GM19467 (cell line): ENCODE measurements around the gene EAF1.
"Not testable (repeated sequence)": the region's sequence is repeated elsewhere in the genome, so short reads cannot be mapped to it uniquely, and the experiment has no call there.

Experiments used
- ATAC-seq: cut with Tn5 transposase; IDR thresholded peaks from one replicate; pipeline ENCODE4 v1.9.1; 2021; ENCODE audit warnings: mild to moderate bottlenecking, moderate library complexity; ENCODE audit not compliant: unreplicated experiment

The EAF1 gene

DNA sequence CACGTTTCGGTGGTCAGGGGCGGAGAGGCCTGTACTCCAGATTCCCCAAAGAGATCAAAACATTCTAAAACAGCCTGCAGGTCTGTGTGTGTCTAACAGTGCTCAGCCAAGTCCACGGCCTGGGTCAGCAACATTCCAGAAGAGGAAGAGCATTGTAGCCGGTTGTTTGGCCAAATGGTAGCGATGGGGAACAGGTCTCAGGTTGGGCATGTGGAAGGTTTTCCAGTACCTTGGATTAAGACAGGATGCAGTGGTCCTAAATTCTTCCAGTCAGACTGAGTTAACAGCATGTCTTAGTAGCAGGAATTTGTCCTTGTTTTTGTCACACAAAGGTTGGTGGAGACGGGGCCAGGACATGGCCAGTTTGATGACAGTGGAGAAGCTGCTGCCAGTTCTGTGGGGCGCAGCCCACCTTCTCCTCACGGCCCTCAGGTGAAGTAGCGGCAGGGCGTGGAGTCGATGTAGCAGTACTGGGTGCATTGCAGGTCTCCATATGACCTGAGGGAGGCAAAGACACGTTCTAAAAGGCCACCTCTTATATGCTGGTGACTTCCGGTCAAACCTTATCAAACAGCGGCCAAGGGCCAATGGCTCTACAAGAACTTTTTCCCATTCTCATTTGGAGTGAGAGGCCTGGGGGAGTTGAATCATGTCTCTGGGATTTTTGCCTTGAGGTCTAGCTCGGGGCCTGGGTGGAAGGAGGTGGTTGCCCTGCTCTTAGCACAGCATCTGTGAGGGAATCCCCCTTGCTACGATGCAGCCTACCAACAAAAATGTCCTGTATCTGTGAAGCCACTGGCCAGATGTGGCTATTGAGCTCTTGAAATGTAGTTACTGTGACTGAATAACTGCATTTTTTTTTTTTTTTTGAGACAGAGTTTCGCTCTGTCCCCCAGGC, 24.1 kb downstream of the EAF1 start:
- no peak for ATAC-seq

DNA sequence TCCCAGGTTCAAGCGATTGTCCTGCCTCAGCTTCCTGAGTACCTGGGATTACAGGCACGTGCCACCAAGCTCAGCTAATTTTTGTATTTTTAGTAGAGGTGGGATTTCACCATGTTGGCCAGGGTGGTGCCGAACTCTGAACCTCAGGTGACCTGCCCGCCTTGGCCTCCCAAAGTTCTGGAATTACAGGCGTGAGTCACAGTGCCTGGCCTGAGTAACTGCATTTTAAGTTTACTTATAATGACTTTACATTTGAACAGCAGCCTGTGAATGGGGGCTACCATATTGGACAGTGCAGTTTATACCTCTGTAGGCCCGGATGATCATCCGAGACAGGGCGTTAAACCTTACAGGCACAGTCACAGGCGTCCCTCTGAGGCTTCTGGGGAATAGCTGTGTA, 24.8 kb downstream of the EAF1 start:
- ATAC-seq: no peak

- ATAC-seq: no peak
Observed at GRCh38 chr3:15452961-15453360, 25.6 kb downstream of the EAF1 start.

GRCh38 chr3:15453501-15453900, 26.1 kb downstream of the EAF1 start:
- ATAC-seq: no peak

GRCh38 chr3:15453991-15454625, 26.7 kb downstream of the EAF1 start:
- no peak for ATAC-seq

- no peak for ATAC-seq
Observed at GRCh38 chr3:15454965-15455364, 27.6 kb downstream of the EAF1 start.

DNA sequence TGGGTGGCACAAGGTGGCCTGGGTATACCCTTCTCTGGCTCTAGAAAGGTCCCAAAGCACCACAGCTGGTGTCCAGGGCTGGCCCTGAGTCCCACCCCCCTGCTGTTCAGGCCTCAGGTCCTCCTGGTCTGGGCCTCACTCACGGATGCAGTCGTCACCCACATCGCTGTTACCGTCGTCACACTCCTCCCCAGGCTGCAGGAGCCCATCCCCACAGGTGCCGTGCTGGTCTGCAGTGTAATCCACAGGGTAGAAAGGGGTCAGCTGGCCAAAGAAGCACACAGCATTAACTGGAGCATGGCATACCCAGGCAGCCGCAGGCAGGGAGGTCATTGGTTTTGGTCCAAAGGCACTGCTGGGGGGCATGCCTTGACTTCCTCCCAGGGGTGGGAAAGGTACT, 28.4 kb downstream of the EAF1 start:
- ATAC-seq: no peak

- no peak for ATAC-seq
Observed at GRCh38 chr3:15456321-15456720, 28.9 kb downstream of the EAF1 start.

- ATAC-seq: not testable (repeated sequence)
Observed at GRCh38 chr3:15456915-15457314, 29.5 kb downstream of the EAF1 start.

DNA sequence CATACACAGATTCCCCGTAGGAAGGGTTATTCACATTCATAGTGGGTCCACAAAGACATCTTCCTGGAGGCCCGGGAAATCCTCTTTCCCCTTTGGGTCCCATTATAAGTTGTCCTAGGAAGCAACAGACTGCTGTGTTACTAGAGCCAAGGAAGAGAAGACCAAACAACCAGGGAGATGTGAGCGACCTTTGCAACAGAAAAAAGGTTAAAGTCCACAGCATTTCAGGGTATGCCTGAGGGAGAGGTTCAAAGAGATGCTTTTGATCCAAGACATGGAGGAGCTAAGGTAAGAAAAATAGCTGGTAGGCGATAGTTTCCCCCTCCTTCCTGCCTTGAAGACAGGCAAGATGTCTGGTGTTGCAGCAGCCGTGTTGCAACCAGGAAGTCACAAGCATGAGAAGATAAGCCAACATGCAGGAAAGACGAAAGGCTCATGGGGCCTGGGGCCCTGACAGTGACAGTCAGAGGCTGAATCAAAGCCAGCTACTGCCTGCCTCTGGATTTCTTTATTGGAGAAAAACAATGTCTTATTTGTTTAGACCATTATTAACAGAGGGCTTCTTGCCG, 30.9 kb downstream of the EAF1 start:
- ATAC-seq: no peak

- no peak for ATAC-seq
Observed at GRCh38 chr3:15460891-15461531, 33.6 kb downstream of the EAF1 start.

DNA sequence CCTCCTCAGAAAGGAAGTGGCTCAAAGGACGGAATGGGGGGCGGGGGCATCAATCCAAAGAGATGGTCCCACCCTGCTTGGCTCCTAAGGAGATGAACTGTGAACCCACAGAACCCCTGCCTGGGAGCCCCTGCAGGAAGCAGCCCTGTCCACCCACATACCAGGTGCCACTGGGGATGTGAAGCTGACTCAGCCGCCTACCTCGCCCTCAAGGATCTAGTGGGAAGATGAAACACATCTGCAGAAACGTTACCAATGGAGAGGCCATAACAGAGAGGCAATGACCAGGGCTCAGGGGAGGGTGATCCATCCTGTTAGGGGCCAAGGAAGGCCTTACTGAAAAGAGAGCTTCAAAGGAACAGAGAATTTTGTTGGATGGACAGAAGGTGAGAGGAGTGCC, 35.1 kb downstream of the EAF1 start:
- no peak for ATAC-seq

GRCh38 chr3:15465876-15466585, 38.6 kb downstream of the EAF1 start:
- ATAC-seq: no peak

DNA sequence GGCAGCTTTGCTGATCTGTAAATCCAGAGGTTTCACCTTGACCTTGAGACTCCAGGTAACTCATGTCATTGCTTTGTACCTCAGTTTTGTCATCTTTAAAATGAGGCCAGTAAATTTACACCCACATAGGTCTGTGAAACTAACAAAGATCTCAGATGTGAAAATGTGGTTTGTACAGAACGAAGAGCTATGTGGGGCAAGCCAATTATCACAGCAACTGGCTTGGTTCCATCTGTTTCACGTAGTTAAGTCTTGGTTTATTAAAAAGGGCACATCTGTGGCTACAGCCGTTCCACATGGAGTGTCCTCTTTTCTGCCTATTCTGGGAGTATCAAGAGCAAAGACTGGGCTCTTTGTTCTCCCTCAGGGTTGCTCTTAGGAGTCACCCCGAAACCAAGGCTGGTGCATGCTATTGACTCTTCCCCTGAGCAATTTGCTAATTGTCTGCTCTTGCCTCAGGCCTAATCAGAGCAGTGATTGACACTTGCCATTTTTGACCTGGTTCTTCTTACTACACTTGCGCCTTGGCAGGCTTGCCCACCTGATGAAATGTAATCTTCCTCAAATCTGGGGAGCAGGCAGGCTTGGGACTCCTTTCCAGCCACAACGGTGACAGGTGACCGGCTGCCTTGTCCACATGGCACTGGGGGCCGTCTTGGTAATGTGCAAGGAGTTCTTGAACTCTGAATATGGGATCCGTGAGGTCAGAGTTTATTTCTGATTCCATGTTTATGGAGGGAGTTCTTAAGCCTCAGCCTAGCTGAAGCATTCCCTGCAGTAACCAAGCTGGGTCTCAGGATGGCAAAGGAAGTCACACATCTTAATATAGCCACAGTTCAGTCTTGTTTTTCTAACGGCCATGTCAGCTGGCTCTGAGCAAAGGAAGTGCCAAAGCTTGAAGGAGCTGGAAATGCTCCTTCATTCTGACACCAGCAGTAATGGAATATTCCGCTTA, 40.1 kb downstream of the EAF1 start:
- no peak for ATAC-seq

DNA sequence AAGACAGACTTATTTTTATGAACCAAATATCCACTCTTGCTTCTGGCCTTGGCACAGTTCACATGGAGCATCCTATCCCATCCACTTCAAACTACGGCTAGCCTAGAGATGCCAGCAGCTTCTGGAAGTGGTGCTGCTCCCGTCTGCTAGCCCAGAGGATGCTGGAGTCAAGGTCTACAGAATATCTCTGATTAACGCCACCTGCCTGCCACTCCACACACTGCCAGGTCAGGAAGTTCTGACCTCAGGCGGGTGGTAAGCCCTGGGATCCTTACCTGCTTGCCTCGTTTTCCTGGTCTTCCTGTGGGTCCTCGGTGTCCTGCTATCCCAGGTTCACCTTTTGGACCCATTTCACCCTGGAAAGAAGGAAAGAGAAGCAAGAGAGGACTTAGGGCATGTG, 42.9 kb downstream of the EAF1 start:
- no peak for ATAC-seq

DNA sequence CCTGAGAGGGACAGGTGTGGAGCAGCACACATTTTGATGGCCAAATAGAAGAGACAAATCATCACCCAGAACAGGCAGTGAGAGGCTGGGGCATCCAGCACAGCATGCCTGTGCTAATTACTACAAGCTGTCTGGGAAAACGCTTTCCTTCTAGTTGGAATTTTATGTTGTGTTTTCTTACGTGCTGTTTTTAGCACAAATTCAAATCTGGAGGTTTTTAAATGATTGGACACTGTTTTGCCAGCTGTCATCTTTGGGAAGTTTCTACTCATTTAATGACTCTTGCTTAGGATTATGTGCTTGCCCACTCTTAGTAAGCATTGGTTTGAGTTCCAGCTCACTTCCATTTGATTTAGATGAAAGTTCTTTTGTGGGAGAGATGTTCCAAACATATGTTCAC, 43.5 kb downstream of the EAF1 start:
- no peak for ATAC-seq

DNA sequence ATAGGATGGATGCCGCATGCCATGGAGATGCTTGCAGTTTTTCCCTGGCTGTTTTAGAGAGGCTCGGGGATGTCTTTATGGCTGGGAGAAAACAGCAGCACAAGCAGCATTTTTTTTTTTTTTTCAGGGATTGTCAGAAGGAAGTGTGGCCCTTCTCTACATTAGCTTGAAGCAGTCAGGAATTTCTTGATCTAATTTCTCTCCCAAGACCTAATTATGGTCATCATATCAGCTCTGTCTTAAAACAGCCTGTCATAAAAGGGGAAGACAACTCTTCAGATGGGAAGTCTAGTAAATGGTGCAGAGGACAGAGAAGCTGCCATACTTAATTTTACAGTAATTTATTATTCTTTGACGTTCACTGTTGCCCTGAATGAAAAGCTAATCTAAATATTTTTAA, 44.5 kb downstream of the EAF1 start:
- no peak for ATAC-seq

DNA sequence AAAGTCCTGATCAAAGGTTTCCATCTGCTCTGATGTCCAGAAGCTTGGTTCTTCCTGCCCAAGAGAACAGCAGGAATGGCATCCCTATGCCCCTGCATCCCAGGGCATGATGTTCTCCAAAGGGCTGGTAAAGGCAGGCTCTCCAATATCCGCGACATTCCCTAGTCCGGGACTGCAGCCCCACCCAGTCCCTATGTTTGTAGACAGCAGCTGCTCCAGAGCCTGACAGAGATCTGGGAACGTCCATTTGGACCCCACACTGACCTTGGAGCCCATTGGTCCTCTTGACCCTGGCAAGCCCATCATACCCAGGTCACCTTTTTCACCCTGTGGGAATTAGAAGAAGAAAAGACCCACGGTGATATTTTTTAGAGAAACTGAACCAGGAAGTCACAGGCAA, 47.8 kb downstream of the EAF1 start:
- no peak for ATAC-seq

GRCh38 chr3:15476378-15476777, 49.0 kb downstream of the EAF1 start:
- ATAC-seq: no peak
